ENCODE measurements around the gene UBE3A.
A peak's percentile ranks its signal among the peaks of the same experiment; 100 is the strongest.

The UBE3A gene

GRCh38 chr15:25401501-25401900, 37.3 kb downstream of the UBE3A start:
- TF ChIP-seq, protein P1, sequence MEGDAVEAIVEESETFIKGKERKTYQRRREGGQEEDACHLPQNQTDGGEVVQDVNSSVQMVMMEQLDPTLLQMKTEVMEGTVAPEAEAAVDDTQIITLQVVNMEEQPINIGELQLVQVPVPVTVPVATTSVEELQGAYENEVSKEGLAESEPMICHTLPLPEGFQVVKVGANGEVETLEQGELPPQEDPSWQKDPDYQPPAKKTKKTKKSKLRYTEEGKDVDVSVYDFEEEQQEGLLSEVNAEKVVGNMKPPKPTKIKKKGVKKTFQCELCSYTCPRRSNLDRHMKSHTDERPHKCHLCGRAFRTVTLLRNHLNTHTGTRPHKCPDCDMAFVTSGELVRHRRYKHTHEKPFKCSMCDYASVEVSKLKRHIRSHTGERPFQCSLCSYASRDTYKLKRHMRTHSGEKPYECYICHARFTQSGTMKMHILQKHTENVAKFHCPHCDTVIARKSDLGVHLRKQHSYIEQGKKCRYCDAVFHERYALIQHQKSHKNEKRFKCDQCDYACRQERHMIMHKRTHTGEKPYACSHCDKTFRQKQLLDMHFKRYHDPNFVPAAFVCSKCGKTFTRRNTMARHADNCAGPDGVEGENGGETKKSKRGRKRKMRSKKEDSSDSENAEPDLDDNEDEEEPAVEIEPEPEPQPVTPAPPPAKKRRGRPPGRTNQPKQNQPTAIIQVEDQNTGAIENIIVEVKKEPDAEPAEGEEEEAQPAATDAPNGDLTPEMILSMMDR (IDR thresholded peaks at IDR 0.05; ENCODE audit: control insufficient read depth, insufficient read depth, low read depth, low read length, missing control alignments): no peak
- no peak for DNase-seq (ENCODE audit: low read depth)
- no peak overlapping the region for H3K4me3 ChIP-seq (ENCODE audit: control insufficient read depth, low read depth, low read length)

- no peak overlapping the region for H3K4me3 ChIP-seq (ENCODE audit: control insufficient read depth, low read depth, low read length)
- TF ChIP-seq, protein P1 (IDR thresholded peaks at IDR 0.05; ENCODE audit: control insufficient read depth, insufficient read depth, low read depth, low read length, missing control alignments): no peak
- DNase-seq (ENCODE audit: low read depth): no peak
Observed at GRCh38 chr15:25397100-25397499, 41.7 kb downstream of the UBE3A start.

- TF ChIP-seq, protein P1 (IDR thresholded peaks at IDR 0.05; ENCODE audit: control insufficient read depth, insufficient read depth, low read depth, low read length, missing control alignments): no peak
- no peak overlapping the region for H3K4me3 ChIP-seq (ENCODE audit: control insufficient read depth, low read depth, low read length)
- DNase-seq (ENCODE audit: low read depth): no peak
Observed at GRCh38 chr15:25394898-25395297, 43.9 kb downstream of the UBE3A start.

GRCh38 chr15:25392806-25393205, 46.0 kb downstream of the UBE3A start:
- TF ChIP-seq, protein P1 (IDR thresholded peaks at IDR 0.05; ENCODE audit: control insufficient read depth, insufficient read depth, low read depth, low read length, missing control alignments): no peak
- H3K4me3 ChIP-seq (ENCODE audit: control insufficient read depth, low read depth, low read length): no peak overlapping the region
- no peak for DNase-seq (ENCODE audit: low read depth)

DNA sequence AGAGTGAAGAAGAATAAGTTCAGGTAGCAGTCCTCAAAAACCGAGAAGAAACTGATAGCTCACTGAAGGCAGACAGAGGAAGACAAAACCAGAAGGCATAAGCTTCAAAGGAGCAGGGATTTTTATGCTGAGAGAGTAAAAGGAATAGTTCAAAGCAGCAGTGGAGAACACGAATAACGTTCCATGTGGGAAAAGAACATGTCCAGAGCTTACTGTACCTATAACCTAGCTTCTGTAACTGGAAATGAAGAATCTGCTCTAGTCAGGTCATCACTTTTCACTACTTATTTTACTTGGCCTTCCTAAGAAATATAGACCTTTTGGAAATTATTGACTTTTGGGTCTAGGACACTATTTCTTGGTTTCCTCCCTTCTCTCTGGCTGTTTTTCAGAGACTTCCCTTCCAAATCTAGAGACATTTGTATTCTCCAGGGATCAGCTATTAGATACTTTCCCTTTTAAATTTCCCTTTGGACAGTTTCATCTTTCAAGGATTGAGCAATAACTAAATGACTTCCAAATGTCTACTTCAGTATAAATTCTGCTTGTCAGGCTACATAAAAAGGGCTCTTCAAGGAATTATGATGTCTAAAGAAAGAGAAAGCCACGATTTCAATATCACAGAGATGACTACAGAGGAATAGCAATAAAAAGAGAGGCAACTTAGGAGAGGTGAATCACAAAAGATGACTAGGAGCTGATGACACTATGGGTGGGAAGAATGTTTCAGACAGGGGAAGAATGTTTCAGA, 46.7 kb downstream of the UBE3A start:
- TF ChIP-seq, protein P1 (IDR thresholded peaks at IDR 0.05; ENCODE audit: control insufficient read depth, insufficient read depth, low read depth, low read length, missing control alignments): no peak
- peak; percentile 89 for DNase-seq (ENCODE audit: low read depth)
- H3K4me3 ChIP-seq (ENCODE audit: control insufficient read depth, low read depth, low read length): no peak overlapping the region

DNA sequence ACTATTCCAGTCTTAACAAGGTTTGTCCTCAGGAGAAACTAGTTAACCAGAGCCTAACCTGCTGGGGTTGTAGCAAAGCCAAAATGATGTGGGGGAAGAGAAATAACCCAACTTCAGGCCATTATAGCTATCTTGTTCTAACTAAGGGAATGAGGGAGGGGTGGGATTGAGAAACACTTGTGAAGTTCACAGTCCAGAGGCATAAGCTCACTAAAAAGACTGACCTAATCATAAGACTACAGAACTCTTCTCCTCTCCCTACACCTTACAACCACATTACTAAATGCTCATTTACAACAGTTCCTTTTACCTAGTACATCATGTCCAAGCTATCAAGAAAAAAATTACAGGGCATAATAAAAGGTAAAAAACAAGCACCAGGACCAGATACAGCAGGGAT, 52.8 kb downstream of the UBE3A start:
- no peak overlapping the region for H3K4me3 ChIP-seq (ENCODE audit: control insufficient read depth, low read depth, low read length)
- no peak for DNase-seq (ENCODE audit: low read depth)
- TF ChIP-seq, protein P1 (IDR thresholded peaks at IDR 0.05; ENCODE audit: control insufficient read depth, insufficient read depth, low read depth, low read length, missing control alignments): no peak

Measured in AG09309 (cell line).